Mucosa of rectum (tissue), 2 donors: ENCODE measurements around the gene FEV.

ENCODE experiments used
- H3K27ac ChIP-seq, 2 donors: one replicate each; pipeline ENCODE4 v1.7.0; 2013; ENCODE audit warnings: inconsistent platforms in 2 of 2, low read depth in 2 of 2, low read length in 2 of 2
- H3K27me3 ChIP-seq, 2 donors: one replicate each; pipeline ENCODE4 v1.7.0; 2013; ENCODE audit warnings: low read length in 2 of 2; ENCODE audit not compliant: control insufficient read depth in 2 of 2, insufficient read depth in 2 of 2
- H3K36me3 ChIP-seq, 2 donors: one replicate each; pipeline ENCODE4 v1.7.0; 2013; ENCODE audit warnings: low read length in 2 of 2; ENCODE audit not compliant: control insufficient read depth in 2 of 2, insufficient read depth in 2 of 2
- H3K4me1 ChIP-seq, 2 donors: one replicate each; pipeline ENCODE4 v1.7.0; 2013; ENCODE audit warnings: low read length in 2 of 2, mild to moderate bottlenecking in 1 of 2; ENCODE audit not compliant: control insufficient read depth in 2 of 2, insufficient read depth in 2 of 2
- H3K4me3 ChIP-seq, 2 donors: one replicate each; pipeline ENCODE4 v1.7.0; 2013; ENCODE audit warnings: low read length in 2 of 2
- H3K9ac ChIP-seq, 2 donors: one replicate each; pipeline ENCODE4 v1.7.0; 2013; ENCODE audit warnings: low read length in 2 of 2, low read depth in 1 of 2, mild to moderate bottlenecking in 1 of 2
- H3K9me3 ChIP-seq, 2 donors: one replicate each; pipeline ENCODE4 v1.7.0; 2013; ENCODE audit warnings: low read length in 2 of 2; ENCODE audit not compliant: control insufficient read depth in 2 of 2
- donor health status: healthy.
- donor health status: Normal muscosa, but diverticular disease.

FEV gene

GRCh38 chr2:218979846-218980734 lies 4.9 kb downstream of the FEV start:
- H3K27me3 ChIP-seq = peaks cover 40 to 44% of the 10 kb centered on the region in 2 donors
- peak overlapping the region; percentile 41 to 46 for H3K4me3 ChIP-seq
- no peaks in the 10 kb centered on the region for H3K9me3 ChIP-seq
- H3K36me3 ChIP-seq = no peaks in the 10 kb centered on the region
- H3K27ac ChIP-seq = no peak overlapping the region
- H3K4me1 ChIP-seq = peaks cover 25 to 33% of the 10 kb centered on the region in 2 donors
- no peak overlapping the region for H3K9ac ChIP-seq

- Histone ChIP-seq H3K9ac (no peak overlapping the region), H3K27ac (peak overlapping the region in 1 of 2 donors; percentile 72), H3K9me3 (no peaks in the 10 kb centered on the region), H3K4me1 (peaks cover 6 to 12% of the 10 kb centered on the region in 2 donors), H3K4me3 (no peak overlapping the region), H3K36me3 (no peaks in the 10 kb centered on the region), H3K27me3 (peaks cover 13 to 18% of the 10 kb centered on the region in 2 donors)
Observed at GRCh38 chr2:218975060-218975777, 9.8 kb downstream of the FEV start.

- peaks cover 13 to 21% of the 10 kb centered on the region in 2 donors for H3K27me3 ChIP-seq
- no peaks in the 10 kb centered on the region for H3K9me3 ChIP-seq
- no peak overlapping the region for H3K4me3 ChIP-seq
- no peak overlapping the region for H3K27ac ChIP-seq
- H3K4me1 ChIP-seq = peaks cover 0 to 3% of the 10 kb centered on the region in 2 donors
- H3K9ac ChIP-seq = no peak overlapping the region
- H3K36me3 ChIP-seq = no peaks in the 10 kb centered on the region
Observed at GRCh38 chr2:218970894-218971293, 14.1 kb downstream of the FEV start.

GRCh38 chr2:218964041-218964771 lies 20.8 kb downstream of the FEV start:
- H3K27ac ChIP-seq = no peak overlapping the region

GRCh38 chr2:218963601-218964000 lies 21.4 kb downstream of the FEV start:
- H3K27ac ChIP-seq = no peak overlapping the region
- peaks cover 2 to 4% of the 10 kb centered on the region in 2 donors for H3K4me1 ChIP-seq
- no peaks in the 10 kb centered on the region for H3K9me3 ChIP-seq
- H3K36me3 ChIP-seq = no peaks in the 10 kb centered on the region
- peaks cover 47 to 55% of the 10 kb centered on the region in 2 donors for H3K27me3 ChIP-seq
- H3K9ac ChIP-seq = no peak overlapping the region
- H3K4me3 ChIP-seq = no peak overlapping the region

More at GRCh38 chr2:218964041-218964771, 20.8 kb downstream of the FEV start:
- Histone ChIP-seq H3K9me3 (no peaks in the 10 kb centered on the region), H3K9ac (no peak overlapping the region), H3K4me3 (no peak overlapping the region), H3K36me3 (no peaks in the 10 kb centered on the region), H3K27me3 (peaks cover 41 to 50% of the 10 kb centered on the region in 2 donors), H3K4me1 (peaks cover 2 to 4% of the 10 kb centered on the region in 2 donors)

- no peak overlapping the region for H3K9ac ChIP-seq
- no peak overlapping the region for H3K4me3 ChIP-seq
- no peaks in the 10 kb centered on the region for H3K9me3 ChIP-seq
- H3K4me1 ChIP-seq = peaks cover 2 to 4% of the 10 kb centered on the region in 2 donors
- H3K27ac ChIP-seq = no peak overlapping the region
- no peaks in the 10 kb centered on the region for H3K36me3 ChIP-seq
- H3K27me3 ChIP-seq = peaks cover 48 to 62% of the 10 kb centered on the region in 2 donors
Observed at GRCh38 chr2:218962859-218963492, 22.0 kb downstream of the FEV start.

GRCh38 chr2:218961651-218962570 lies 23.1 kb downstream of the FEV start:
- Histone ChIP-seq H3K9ac (no peak overlapping the region), H3K27me3 (peaks cover 52 to 72% of the 10 kb centered on the region in 2 donors), H3K4me3 (no peak overlapping the region), H3K27ac (no peak overlapping the region), H3K4me1 (peaks cover 2 to 4% of the 10 kb centered on the region in 2 donors), H3K36me3 (no peaks in the 10 kb centered on the region), H3K9me3 (no peaks in the 10 kb centered on the region)

- Histone ChIP-seq H3K4me3 (no peak overlapping the region), H3K9me3 (no peaks in the 10 kb centered on the region), H3K4me1 (peaks cover 2 to 4% of the 10 kb centered on the region in 2 donors), H3K27ac (no peak overlapping the region), H3K27me3 (peaks cover 52 to 77% of the 10 kb centered on the region in 2 donors), H3K9ac (no peak overlapping the region), H3K36me3 (no peaks in the 10 kb centered on the region)
Observed at GRCh38 chr2:218961229-218961628, 23.8 kb downstream of the FEV start.
